ENCODE results near the gene GNAT2.
"Not testable (repeated sequence)": the region's sequence is repeated elsewhere in the genome, so short reads cannot be mapped to it uniquely, and the experiment has no call there.

The GNAT2 gene

DNA sequence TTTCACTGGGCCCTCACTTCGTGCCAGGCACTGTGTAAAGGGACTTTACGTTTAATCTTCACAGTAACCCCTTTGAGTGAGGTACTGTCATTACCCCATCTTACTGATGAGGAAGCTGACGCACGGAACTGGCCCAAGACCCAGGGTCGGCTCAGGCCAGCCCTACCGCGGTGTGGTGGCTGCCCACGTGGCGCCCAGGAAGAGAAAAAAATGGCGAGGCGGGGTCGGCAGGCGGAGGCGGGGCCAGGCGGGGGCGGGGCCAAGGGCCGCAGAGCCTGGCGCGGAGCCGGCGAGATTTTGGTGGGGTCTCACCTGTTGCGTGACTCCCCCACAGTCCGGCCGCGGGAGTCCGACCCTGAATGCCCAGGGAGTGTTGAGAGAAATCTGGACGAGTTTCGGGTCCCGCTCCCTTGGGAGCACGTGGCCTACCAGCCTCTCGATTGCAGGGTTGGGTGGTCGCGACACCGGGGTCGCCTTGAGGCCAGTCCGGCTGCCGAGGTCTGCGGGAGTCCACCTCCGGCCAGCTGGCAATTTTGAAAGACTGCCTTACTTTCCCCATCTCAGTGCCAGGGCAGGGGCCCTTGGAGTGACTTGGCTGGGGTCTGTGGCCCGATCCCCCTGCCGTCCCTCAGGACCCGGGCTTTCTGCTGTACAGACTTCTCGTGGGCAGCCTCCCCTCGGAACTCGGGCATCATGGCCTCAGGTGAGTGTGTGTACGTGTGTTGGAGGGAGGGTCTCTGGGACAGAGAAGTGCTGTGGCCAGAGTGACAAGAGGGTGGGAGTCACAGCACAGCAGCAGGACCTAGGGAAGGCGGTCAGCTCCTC is at the start of gene GNAT2, which contains the start of gene AMPD2:
GNAT2 (minus strand) TSS at position 41 of the 825 bp plus-strand sequence. CDS start 6,746 bp downstream, outside the sequence.
AMPD2 (plus strand) TSS at position 262 of the 825 bp plus-strand sequence. CDS start 1,339 bp downstream, outside the sequence.
- peak; percentile 79 for DNase-seq (ENCODE audit: low read depth)

DNA sequence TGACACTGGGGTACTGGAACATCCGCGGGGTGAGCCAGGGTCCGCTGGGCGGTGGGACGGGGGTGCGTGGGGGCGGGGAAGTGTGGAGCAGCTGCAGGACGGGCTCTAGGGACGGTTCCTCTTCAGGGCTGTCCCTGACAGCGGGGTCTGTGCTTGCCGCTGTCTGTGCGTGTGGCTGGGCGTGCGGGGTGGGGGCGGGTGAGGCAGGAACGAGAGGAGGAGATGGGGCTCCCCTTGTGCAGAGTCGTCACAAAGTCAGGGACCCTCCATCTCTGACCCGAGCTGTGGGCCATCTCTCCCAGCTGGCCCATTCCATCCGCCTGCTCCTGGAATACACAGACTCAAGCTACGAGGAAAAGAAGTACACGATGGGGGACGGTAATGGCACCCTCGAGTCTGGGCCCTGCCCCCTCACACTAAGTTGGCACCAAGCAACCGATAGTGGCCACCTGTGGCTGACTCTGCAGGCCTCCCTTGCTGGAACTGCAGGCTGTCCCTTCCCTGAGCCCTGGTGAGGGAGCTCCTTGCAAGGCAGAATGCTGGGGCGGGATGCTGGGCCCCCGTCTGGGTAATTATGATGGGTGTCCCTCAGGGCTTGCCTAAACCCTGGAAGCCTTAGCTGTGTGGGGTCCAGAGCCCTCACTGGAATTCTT is 48.8 kb upstream of the GNAT2 start:
- DNase-seq (ENCODE audit: low read depth), result no peak

DNA sequence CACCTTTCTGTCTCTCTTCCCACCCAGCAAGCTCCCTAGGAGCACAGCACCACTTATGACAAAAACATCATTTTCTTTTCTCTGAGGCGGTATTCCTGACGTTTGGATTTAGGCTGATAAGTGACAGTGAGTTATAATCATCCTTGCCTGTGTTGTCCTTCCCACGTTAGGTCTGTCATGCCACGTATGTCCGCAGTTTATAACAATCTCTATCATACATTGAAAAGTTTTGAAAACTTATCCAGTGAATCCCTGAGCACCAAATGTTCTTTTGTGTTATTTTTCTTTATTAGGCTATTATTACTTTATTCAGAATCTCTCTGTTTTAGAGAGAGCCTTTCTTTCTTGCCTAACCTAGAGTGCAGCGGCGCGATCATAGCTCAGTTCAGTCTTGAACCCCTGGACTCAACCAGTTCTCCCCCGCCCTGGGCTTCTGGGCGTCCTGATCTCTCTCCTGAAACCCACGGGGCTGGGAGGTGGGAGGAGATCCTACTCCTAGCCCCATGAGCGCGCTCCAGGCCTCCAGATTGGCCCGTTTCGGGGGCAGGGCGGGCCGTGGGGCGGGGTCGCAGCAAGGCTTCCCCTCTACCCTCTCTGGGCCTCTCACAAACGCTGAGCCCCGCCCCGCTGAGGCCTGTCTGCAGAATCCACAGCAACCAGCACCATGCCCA is 48.2 kb upstream of the GNAT2 start, which contains the start of gene GSTM2:
GSTM2 (plus strand) TSS at position 606 of the 671 bp plus-strand sequence; CDS start at position 665, 59 bp downstream.
- peak; percentile 66 for DNase-seq (ENCODE audit: low read depth)

GRCh38 chr1:109664671-109665070 is 45.3 kb upstream of the GNAT2 start:
- DNase-seq (ENCODE audit: low read depth), result no peak

DNA sequence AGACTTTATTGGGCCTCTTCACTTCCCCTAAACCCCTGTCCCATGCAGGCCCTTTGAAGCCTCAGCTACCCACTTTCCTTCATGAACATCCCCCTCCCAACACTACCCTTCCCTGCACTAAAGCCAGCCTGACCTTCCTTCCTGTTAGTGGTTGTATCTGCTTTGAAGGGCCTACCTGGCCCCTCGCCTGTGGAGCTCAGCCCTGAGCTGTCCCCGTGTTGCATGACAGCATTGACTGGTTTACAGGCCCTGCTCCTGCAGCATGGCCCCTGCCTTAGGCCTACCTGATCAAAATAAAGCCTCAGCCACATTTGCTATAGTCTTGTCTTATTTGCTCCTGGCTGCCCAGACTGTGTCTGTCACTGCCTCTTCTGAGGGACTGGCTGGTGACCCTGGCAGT is 42.0 kb upstream of the GNAT2 start:
- no peak for DNase-seq (ENCODE audit: low read depth)

DNA sequence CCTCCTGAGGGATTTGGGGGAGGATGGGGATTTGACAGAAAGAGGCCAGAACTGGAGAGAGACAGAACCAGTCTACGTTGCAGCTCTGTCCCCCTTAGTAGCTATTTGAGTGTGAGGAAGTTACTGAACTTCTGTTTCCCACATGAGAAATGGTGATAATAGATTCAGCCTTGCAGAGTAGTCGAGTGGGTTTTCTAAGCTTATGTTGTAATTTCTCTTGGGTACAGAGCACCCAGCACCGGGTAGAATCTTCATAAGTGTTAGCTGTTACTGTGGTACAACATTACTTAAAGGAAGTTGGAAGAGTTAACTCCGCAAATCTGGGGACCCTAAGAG is 41.2 kb upstream of the GNAT2 start:
- not testable (repeated sequence) for DNase-seq (ENCODE audit: low read depth)

DNA sequence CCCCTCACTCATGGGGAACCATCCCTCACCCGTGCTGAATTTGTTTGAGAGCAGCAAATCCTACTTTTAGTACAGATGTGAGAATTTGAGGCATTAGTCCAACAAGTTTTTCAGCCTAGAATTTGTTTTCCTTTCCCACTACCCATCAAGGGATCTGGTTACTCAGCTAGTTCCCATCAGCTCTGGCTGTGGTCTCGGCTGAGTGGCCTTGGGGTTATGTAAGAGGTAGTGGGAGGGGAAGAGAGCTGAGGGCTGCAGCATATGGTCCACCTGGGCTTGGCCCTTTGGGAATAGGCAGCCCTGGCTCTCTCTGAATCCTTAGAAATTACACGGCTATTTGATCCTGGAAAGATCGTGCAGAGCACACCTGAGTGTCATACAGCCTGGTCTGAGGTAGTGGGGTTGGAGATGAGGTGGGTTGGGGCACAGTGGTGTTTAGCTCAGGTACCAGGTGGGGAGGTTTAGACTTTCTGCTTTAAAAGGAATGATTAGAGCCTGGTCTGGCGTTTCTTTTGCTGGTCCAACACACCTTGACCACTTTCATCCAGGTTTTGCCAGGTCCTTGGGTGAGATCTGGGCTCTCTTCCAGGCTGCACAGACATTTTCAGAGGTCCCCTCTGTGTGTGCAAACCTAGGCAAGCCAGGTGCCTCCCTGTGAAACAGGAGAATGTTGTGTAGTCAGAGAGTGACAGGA is 40.7 kb upstream of the GNAT2 start:
- no peak for DNase-seq (ENCODE audit: low read depth)

- DNase-seq (ENCODE audit: low read depth), result no peak
Measured at GRCh38 chr1:109659145-109659544, 39.7 kb upstream of the GNAT2 start.

DNA sequence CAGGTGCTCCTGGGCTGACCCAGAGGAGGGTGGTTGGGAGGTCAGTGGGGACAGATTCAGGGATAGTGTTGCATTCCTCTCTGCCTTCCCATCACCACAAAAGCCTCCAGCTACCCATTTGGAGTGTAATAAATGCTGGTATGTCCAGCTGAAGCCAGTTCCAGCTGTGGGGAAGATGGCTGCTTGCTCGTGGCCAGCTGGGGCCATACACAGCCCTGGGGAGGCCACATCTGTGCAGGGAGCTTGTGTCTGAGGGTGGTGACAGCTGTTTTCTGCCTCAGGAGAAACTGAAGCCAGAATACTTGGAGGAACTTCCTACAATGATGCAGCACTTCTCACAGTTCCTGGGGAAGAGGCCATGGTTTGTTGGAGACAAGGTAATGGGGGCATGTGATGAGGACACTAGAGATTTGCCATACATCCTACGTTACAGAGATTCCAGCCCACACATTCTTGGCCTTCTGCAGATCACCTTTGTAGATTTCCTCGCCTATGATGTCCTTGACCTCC is 39.2 kb upstream of the GNAT2 start:
- no peak for DNase-seq (ENCODE audit: low read depth)

DNA sequence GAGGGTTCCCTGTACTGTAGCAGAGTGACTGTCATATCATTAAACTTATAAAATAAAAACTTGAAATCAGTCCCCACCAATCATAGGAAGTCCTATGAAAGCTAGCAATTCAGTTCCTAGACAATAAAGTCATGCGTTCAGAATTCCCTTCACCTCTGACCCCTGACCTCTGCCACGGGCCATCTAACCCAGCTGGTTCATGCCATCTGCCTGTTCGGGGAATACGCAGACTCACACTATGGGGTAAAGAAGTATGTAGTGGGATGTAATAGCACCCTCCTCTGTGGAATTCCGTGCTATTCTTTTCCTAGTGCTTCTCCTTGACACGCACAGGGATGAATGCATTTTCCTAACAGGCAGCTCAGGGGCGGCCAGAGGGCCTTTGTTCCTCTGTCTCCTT is 38.6 kb upstream of the GNAT2 start:
- DNase-seq (ENCODE audit: low read depth), result no peak

GRCh38 chr1:109657395-109657794 is 38.0 kb upstream of the GNAT2 start:
- DNase-seq (ENCODE audit: low read depth), result no peak

DNA sequence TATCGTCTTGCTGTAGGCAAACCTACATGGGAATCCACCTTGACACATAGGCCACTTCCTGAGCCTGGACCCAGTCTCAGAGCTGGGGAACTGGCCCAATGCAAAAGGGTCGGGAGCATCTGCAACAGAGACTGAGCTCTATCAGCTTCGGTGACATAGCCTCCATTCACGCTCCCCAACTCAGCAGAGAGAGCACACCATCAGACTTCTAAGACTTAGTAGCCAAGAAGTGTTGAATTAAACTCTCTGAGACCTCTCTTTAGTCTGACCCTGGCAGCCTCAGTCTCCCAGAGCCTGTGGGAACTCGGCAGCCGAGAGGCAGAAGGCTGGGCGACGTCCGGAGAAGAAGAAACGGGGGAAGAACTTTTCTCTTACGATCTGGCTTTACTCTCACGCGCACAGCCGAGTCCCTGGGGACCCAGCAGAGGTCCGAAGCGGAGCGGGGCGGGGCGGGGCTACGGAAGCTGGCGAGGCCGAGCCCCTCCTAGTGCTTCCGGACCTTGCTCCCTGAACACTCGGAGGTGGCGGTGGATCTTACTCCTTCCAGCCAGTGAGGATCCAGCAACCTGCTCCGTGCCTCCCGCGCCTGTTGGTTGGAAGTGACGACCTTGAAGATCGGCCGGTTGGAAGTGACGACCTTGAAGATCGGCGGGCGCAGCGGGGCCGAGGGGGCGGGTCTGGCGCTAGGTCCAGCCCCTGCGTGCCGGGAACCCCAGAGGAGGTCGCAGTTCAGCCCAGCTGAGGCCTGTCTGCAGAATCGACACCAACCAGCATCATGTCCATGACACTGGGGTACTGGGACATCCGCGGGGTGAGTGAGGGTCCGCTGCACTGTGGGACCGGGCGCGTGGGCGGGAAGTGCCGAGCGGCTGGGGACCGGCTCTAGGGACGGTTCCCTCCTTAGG is 36.5 kb upstream of the GNAT2 start, which contains the start of gene GSTM4:
GSTM4 (plus strand) TSS at position 485 of the 905 bp plus-strand sequence; CDS start at position 776, 291 bp downstream.
- DNase-seq (ENCODE audit: low read depth), result peak; percentile 46

DNA sequence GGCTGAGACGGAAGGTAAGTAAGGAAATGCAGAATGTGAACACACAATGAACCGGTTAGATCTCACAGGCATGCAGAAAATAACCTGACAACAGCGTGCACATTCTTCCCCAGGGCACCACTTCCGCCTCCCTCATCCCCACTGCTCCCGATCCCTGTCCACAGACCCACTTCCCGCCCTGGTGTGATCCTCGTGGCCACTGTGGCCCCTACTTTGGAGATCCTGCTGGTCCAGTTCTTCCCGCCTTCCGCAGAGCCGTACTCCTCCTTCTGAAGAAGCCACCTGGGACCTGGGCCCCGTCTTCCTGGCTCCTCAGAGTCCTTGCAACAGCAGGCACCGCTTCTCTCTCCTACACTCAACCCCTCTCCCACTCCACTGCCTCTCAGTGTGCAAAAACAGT is 35.1 kb upstream of the GNAT2 start:
- no peak for DNase-seq (ENCODE audit: low read depth)

- DNase-seq (ENCODE audit: low read depth), result no peak
Measured at GRCh38 chr1:109653306-109653705, 33.9 kb upstream of the GNAT2 start.

- no peak for DNase-seq (ENCODE audit: low read depth)
Measured at GRCh38 chr1:109652402-109652801, 33.0 kb upstream of the GNAT2 start.

- no peak for DNase-seq (ENCODE audit: low read depth)
Measured at GRCh38 chr1:109650609-109651008, 31.2 kb upstream of the GNAT2 start.

- no peak for DNase-seq (ENCODE audit: low read depth)
Measured at GRCh38 chr1:109649491-109649914, 30.1 kb upstream of the GNAT2 start.

DNA sequence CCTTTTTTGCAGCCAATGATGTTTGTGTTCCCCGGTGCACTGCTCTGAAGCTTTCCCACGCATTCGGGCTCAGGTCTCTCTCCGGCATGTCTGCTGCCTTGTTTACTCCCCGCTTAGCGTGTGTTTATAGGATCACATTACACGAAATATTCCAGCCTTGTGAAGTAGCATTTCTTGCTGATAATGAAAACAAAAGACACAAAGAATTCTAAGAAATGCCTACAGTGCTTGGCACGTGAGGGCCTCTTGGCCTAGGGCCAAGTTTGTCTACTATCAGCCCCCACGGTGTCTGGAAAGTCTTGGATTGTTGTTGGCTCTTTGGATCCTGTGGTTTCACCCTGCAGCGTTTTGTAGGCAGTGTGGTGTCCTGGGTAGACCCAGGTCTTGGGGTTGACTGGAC is 25.3 kb upstream of the GNAT2 start:
- no peak for DNase-seq (ENCODE audit: low read depth)

GRCh38 chr1:109643385-109644230 is 24.2 kb upstream of the GNAT2 start:
- peak; percentile 54 for DNase-seq (ENCODE audit: low read depth)

GRCh38 chr1:109642626-109643025 is 23.2 kb upstream of the GNAT2 start:
- no peak for DNase-seq (ENCODE audit: low read depth)

Measured in T-helper 22 cell (primary cell).